Iris pigment epithelial cell (primary cell): ENCODE data around the gene MTCL1.

Experiments used
- DNase-seq: peaks from one replicate; pipeline ENCODE4 v3.0.0-alpha.2; 2011; ENCODE audit warnings: low read depth

The MTCL1 gene

GRCh38 chr18:8794156-8794933 lies 89.0 kb downstream of the MTCL1 start:
- DNase-seq: peak; percentile 76

GRCh38 chr18:8794934-8795280 lies 89.6 kb downstream of the MTCL1 start:
- DNase-seq: no peak

- no peak for DNase-seq
These were observed 90.4 kb downstream of the MTCL1 start for GRCh38 chr18:8795586-8796325.

GRCh38 chr18:8797206-8797605 lies 91.8 kb downstream of the MTCL1 start:
- no peak for DNase-seq

GRCh38 chr18:8799001-8799400 lies 93.6 kb downstream of the MTCL1 start:
- DNase-seq: no peak

GRCh38 chr18:8799596-8800441 lies 94.5 kb downstream of the MTCL1 start:
- DNase-seq: no peak

GRCh38 chr18:8800445-8800844 lies 95.1 kb downstream of the MTCL1 start:
- DNase-seq: peak; percentile 97

- DNase-seq: peak; percentile 41
These were observed 95.5 kb downstream of the MTCL1 start for GRCh38 chr18:8800876-8801262.

- DNase-seq: peak; percentile 94
These were observed 96.0 kb downstream of the MTCL1 start for GRCh38 chr18:8801263-8801901.

GRCh38 chr18:8802017-8802672 lies 96.8 kb downstream of the MTCL1 start:
- DNase-seq: no peak

GRCh38 chr18:8803063-8803795 lies 97.9 kb downstream of the MTCL1 start:
- DNase-seq: no peak

- DNase-seq: no peak
These were observed 98.6 kb downstream of the MTCL1 start for GRCh38 chr18:8803957-8804356.

GRCh38 chr18:8805552-8805951 lies 100.2 kb downstream of the MTCL1 start:
- DNase-seq: no peak

GRCh38 chr18:8806100-8806797 lies 100.9 kb downstream of the MTCL1 start:
- DNase-seq: no peak

GRCh38 chr18:8806798-8807487 lies 101.6 kb downstream of the MTCL1 start:
- DNase-seq: no peak

GRCh38 chr18:8807488-8807805 lies 102.1 kb downstream of the MTCL1 start:
- no peak for DNase-seq

GRCh38 chr18:8808001-8808400 lies 102.6 kb downstream of the MTCL1 start:
- no peak for DNase-seq

GRCh38 chr18:8809514-8809913 lies 104.2 kb downstream of the MTCL1 start:
- no peak for DNase-seq

- DNase-seq: no peak
These were observed 104.8 kb downstream of the MTCL1 start for GRCh38 chr18:8810157-8810556.

GRCh38 chr18:8811115-8811514 lies 105.8 kb downstream of the MTCL1 start:
- DNase-seq: no peak
